ENCODE results near the gene NOS3. TPM values are rescaled to one million over a fixed set of nuclear protein-coding genes. Genes with fewer than 3 reads are reported as not detected.

Gene NOS3
- total and polyA plus RNA-seq, 9 of the 15 experiments (the other 6 are each of a cell fraction or from before 2014, with no cell fraction given), result 1.1 to 121 (median 23.6) TPM

GRCh38 chr7:151061213-151062110 lies 70.6 kb downstream of the NOS3 start (continued):
- TF ChIP-seq, protein P1, sequence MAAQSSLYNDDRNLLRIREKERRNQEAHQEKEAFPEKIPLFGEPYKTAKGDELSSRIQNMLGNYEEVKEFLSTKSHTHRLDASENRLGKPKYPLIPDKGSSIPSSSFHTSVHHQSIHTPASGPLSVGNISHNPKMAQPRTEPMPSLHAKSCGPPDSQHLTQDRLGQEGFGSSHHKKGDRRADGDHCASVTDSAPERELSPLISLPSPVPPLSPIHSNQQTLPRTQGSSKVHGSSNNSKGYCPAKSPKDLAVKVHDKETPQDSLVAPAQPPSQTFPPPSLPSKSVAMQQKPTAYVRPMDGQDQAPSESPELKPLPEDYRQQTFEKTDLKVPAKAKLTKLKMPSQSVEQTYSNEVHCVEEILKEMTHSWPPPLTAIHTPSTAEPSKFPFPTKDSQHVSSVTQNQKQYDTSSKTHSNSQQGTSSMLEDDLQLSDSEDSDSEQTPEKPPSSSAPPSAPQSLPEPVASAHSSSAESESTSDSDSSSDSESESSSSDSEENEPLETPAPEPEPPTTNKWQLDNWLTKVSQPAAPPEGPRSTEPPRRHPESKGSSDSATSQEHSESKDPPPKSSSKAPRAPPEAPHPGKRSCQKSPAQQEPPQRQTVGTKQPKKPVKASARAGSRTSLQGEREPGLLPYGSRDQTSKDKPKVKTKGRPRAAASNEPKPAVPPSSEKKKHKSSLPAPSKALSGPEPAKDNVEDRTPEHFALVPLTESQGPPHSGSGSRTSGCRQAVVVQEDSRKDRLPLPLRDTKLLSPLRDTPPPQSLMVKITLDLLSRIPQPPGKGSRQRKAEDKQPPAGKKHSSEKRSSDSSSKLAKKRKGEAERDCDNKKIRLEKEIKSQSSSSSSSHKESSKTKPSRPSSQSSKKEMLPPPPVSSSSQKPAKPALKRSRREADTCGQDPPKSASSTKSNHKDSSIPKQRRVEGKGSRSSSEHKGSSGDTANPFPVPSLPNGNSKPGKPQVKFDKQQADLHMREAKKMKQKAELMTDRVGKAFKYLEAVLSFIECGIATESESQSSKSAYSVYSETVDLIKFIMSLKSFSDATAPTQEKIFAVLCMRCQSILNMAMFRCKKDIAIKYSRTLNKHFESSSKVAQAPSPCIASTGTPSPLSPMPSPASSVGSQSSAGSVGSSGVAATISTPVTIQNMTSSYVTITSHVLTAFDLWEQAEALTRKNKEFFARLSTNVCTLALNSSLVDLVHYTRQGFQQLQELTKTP (IDR thresholded peaks at IDR 0.05; ENCODE audit: low read depth in 1 of 2, partially characterized antibody in 2 of 2), result peak in 1 of 2 experiments; percentile 22
- no peak for TF ChIP-seq GTF2F1 (IDR thresholded peaks at IDR 0.05; ENCODE audit: low read depth, low read length)
- no peak for TF ChIP-seq HSF4 (CRISPR knock-in tag; IDR thresholded peaks at IDR 0.05; ENCODE audit: borderline replicate concordance)
- TF ChIP-seq FOXJ3 (CRISPR knock-in tag; IDR thresholded peaks at IDR 0.05), result no peak
- TF ChIP-seq, protein P2, sequence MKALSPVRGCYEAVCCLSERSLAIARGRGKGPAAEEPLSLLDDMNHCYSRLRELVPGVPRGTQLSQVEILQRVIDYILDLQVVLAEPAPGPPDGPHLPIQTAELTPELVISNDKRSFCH (CRISPR knock-in tag; IDR thresholded peaks at IDR 0.05), result no peak
- TF ChIP-seq, protein P2 (tag; IDR thresholded peaks at IDR 0.05), result no peak; the same call in 1 of the 2 replicates
- no peak for TF ChIP-seq ZNF766 (CRISPR knock-in tag; conservative IDR thresholded peaks at IDR 0.05)
- no peak for TF ChIP-seq EP400 (IDR thresholded peaks at IDR 0.05)
- no peak for TF ChIP-seq RFX5 (IDR thresholded peaks at IDR 0.05; ENCODE audit: low read depth, low read length)
- TF ChIP-seq, protein P3, sequence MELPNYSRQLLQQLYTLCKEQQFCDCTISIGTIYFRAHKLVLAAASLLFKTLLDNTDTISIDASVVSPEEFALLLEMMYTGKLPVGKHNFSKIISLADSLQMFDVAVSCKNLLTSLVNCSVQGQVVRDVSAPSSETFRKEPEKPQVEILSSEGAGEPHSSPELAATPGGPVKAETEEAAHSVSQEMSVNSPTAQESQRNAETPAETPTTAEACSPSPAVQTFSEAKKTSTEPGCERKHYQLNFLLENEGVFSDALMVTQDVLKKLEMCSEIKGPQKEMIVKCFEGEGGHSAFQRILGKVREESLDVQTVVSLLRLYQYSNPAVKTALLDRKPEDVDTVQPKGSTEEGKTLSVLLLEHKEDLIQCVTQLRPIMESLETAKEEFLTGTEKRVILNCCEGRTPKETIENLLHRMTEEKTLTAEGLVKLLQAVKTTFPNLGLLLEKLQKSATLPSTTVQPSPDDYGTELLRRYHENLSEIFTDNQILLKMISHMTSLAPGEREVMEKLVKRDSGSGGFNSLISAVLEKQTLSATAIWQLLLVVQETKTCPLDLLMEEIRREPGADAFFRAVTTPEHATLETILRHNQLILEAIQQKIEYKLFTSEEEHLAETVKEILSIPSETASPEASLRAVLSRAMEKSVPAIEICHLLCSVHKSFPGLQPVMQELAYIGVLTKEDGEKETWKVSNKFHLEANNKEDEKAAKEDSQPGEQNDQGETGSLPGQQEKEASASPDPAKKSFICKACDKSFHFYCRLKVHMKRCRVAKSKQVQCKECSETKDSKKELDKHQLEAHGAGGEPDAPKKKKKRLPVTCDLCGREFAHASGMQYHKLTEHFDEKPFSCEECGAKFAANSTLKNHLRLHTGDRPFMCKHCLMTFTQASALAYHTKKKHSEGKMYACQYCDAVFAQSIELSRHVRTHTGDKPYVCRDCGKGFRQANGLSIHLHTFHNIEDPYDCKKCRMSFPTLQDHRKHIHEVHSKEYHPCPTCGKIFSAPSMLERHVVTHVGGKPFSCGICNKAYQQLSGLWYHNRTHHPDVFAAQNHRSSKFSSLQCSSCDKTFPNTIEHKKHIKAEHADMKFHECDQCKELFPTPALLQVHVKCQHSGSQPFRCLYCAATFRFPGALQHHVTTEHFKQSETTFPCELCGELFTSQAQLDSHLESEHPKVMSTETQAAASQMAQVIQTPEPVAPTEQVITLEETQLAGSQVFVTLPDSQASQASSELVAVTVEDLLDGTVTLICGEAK (IDR thresholded peaks at IDR 0.05), result 0 out of 2 replicates have a peak, but pooled peaks have one; percentile 59
- TF ChIP-seq, protein P3 (CRISPR knock-in tag; IDR thresholded peaks at IDR 0.05), result no peak
- no peak for TF ChIP-seq ZC3H4 (CRISPR knock-in tag; IDR thresholded peaks at IDR 0.05; ENCODE audit: borderline replicate concordance)

Data from K562 (cell line).